Measurements from ENCODE around the gene CCDC175.

- TF ChIP-seq, protein P1, sequence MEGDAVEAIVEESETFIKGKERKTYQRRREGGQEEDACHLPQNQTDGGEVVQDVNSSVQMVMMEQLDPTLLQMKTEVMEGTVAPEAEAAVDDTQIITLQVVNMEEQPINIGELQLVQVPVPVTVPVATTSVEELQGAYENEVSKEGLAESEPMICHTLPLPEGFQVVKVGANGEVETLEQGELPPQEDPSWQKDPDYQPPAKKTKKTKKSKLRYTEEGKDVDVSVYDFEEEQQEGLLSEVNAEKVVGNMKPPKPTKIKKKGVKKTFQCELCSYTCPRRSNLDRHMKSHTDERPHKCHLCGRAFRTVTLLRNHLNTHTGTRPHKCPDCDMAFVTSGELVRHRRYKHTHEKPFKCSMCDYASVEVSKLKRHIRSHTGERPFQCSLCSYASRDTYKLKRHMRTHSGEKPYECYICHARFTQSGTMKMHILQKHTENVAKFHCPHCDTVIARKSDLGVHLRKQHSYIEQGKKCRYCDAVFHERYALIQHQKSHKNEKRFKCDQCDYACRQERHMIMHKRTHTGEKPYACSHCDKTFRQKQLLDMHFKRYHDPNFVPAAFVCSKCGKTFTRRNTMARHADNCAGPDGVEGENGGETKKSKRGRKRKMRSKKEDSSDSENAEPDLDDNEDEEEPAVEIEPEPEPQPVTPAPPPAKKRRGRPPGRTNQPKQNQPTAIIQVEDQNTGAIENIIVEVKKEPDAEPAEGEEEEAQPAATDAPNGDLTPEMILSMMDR (IDR thresholded peaks at IDR 0.05; ENCODE audit: poor library complexity), result no peak
- TF ChIP-seq EZH2 (IDR thresholded peaks at IDR 0.05; ENCODE audit: borderline replicate concordance) (no peak), EZH2phosphoT487 (IDR thresholded peaks at IDR 0.05; ENCODE audit: low read depth, severe bottlenecking, unreplicated experiment) (no peak)
Observed at GRCh38 chr14:59582845-59583509, 6.4 kb upstream of the CCDC175 start.

Measured in hepatocyte (in vitro differentiated cells).